ENCODE measurements around the gene TBX10.

The TBX10 gene

DNA sequence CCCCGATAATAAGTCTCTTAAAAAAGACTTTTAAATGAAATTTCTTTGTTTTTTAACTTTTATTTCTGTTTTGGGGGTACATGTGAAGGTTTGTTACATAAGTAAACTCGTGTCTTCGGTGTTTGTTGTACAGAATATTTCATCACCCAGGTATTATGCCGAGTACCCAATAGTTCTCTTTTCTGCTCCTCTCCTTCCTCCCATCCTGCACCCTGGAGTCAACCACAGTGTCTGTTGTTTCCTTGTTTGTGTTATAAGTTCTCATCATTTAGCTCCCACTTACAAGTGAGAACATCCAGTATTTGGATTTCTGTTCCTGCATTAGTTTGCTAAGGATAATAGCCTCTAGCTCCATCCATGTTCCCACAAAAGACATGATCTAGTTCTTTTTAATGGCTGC lies 57.6 kb downstream of the TBX10 start:
- no peak for DNase-seq (ENCODE audit: insufficient read length, low spot score)
- FAIRE-seq: no peak

GRCh38 chr11:67581469-67581868 lies 58.1 kb downstream of the TBX10 start:
- FAIRE-seq: no peak
- no peak for DNase-seq (ENCODE audit: insufficient read length, low spot score)
